ENCODE data around the gene IER2.

- TF ChIP-seq EZH2phosphoT487 (IDR thresholded peaks at IDR 0.05; ENCODE audit: insufficient read depth, low read depth): no peak
- no peak for TF ChIP-seq EZH2 (IDR thresholded peaks at IDR 0.05; ENCODE audit: insufficient read depth, poor library complexity, severe bottlenecking)
These were observed 12.8 kb downstream of the IER2 start for GRCh38 chr19:13162724-13163608.
